Smooth muscle cell (in vitro differentiated cells): ENCODE data around the gene PIK3R1. TPM values are rescaled to one million over a fixed set of nuclear protein-coding genes. Genes with fewer than 3 reads are reported as not detected.
A peak's percentile ranks its signal among the peaks of the same experiment; 100 is the strongest.

Source experiments
- DNase-seq: peaks from one replicate; lab custom pipeline; 2025; ENCODE audit not compliant: unreplicated experiment; lab: John Stamatoyannopoulos, UW
- H2AFZ ChIP-seq: fragments of 200-600 bp; sonication (generic); 2 replicates; pipeline ENCODE4 v1.6.0; 2016; ENCODE audit warnings: antibody characterized with exemption, low read depth, mild to moderate bottlenecking
- H3F3A ChIP-seq: fragments of 200-600 bp; sonication (generic); 2 replicates; pipeline ENCODE4 v1.6.0; 2017; ENCODE audit warnings: antibody characterized with exemption, low read depth
- H3K27ac ChIP-seq: fragments of 200-600 bp; sonication (generic); 2 replicates; pipeline ENCODE4 v1.5.1; 2016; ENCODE audit warnings: low read depth, mild to moderate bottlenecking
- H3K27me3 ChIP-seq: fragments of 200-600 bp; sonication (generic); 2 replicates; pipeline ENCODE4 v1.6.1; 2016; ENCODE audit warnings: low read depth, mild to moderate bottlenecking
- H3K36me3 ChIP-seq: fragments of 200-600 bp; sonication (generic); 2 replicates; pipeline ENCODE4 v1.5.1; 2016; ENCODE audit warnings: low read depth
- H3K4me1 ChIP-seq: fragments of 200-600 bp; sonication (generic); 2 replicates; pipeline ENCODE4 v1.5.1; 2016; ENCODE audit warnings: low read depth
- H3K4me2 ChIP-seq: fragments of 200-600 bp; sonication (generic); 2 replicates; pipeline ENCODE4 v1.6.0; 2016; ENCODE audit warnings: mild to moderate bottlenecking
- H3K4me3 ChIP-seq: fragments of 200-600 bp; sonication (generic); 2 replicates; pipeline ENCODE4 v1.5.1; 2016; ENCODE audit warnings: mild to moderate bottlenecking
- H3K79me2 ChIP-seq: fragments of 200-600 bp; sonication (generic); 2 replicates; pipeline ENCODE4 v1.6.0; 2016; ENCODE audit warnings: low read depth, mild to moderate bottlenecking
- H3K9ac ChIP-seq: fragments of 200-600 bp; sonication (generic); 2 replicates; pipeline ENCODE4 v1.6.0; 2016; ENCODE audit warnings: low read depth
- H3K9me3 ChIP-seq: fragments of 200-600 bp; sonication (generic); replicated peaks from 2 replicates; pipeline ENCODE4 v1.5.1; 2016; ENCODE audit warnings: low read depth
- H4K20me1 ChIP-seq: fragments of 200-600 bp; sonication (generic); 2 replicates; pipeline ENCODE4 v1.6.0; 2016; ENCODE audit warnings: low read depth
- WGBS: methylation state at CpG from one replicate; pipeline ENCODE4 v1.1.7; 2016; ENCODE audit warnings: low lambda C conversion rate; 5-methylcytosine and 5-hydroxymethylcytosine counted together
- polyA plus RNA-seq: library from polyadenylated mRNA; unstranded; fragments of >200 nt; fragmentation: Nextera tagmentation; extraction: Ambion mirVana; gene quantifications from 2 replicates; pipeline ENCODE4 v1.2.1, GENCODE V29; 2016
- total RNA-seq: library from RNA; depleted of rRNA; stranded (reverse); fragments of >200 nt; gene quantifications from 2 replicates; pipeline ENCODE4 v1.2.3, GENCODE V29; 2014
- TF ChIP-seq, protein P1 (sequence below): fragments of 200-600 bp; sonication (generic); IDR thresholded peaks from 2 replicates; pipeline ENCODE4 v1.5.1; 2017; ENCODE audit warnings: borderline replicate concordance, mild to moderate bottlenecking, antibody characterized with exemption; ENCODE audit not compliant: insufficient read depth, poor library complexity, severe bottlenecking

PIK3R1 gene
- total and polyA plus RNA-seq, 2 experiments from 2014 or later: 5.3 to 63.6 TPM

DNA sequence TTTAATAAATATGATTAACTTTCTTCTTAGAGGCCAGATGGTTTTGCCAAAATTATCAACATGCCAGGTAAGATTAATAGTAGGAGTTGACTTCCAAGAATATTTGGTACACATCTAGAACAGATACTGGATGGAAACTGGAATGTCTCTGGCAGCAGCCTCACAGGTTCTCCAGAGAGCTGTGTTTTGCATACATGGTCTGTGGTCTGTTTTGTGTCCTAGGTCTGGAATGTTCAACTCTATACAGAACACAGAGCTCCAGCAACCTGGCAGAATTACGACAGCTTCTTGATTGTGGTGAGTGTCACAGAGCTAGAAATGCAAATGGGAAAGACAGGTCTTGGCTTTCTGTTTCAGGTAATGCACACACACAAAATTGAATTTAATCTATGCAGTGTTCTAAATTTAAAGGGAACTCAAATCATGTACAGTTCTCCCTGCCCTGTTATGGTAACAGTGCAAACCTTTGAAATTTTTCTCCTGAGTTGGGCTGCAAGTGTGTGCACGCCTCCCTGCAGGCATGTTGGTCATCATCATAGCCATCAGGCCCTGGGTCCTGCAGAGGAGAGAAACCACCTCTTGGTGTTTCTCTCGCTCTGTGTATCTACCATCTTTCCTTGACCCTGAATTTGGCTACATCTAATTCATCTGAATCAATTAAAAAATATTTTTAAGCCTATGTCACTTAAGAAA is 58.3 kb downstream of the PIK3R1 start:
- Histone ChIP-seq H3K4me3 (no peak overlapping the region), H3K9me3 (no peaks in the 10 kb centered on the region), H3K4me2 (no peak overlapping the region), H3K27me3 (no peaks in the 10 kb centered on the region), H3K4me1 (peaks cover 9% of the 10 kb centered on the region), H2AFZ (no peak overlapping the region), H3F3A (no peaks in the 10 kb centered on the region), H3K36me3 (no peaks in the 10 kb centered on the region), H3K79me2 (peaks cover 25% of the 10 kb centered on the region), H4K20me1 (no peaks in the 10 kb centered on the region), H3K27ac (peak overlapping the region; percentile 21), H3K9ac (no peak overlapping the region)
- TF ChIP-seq, protein P1, sequence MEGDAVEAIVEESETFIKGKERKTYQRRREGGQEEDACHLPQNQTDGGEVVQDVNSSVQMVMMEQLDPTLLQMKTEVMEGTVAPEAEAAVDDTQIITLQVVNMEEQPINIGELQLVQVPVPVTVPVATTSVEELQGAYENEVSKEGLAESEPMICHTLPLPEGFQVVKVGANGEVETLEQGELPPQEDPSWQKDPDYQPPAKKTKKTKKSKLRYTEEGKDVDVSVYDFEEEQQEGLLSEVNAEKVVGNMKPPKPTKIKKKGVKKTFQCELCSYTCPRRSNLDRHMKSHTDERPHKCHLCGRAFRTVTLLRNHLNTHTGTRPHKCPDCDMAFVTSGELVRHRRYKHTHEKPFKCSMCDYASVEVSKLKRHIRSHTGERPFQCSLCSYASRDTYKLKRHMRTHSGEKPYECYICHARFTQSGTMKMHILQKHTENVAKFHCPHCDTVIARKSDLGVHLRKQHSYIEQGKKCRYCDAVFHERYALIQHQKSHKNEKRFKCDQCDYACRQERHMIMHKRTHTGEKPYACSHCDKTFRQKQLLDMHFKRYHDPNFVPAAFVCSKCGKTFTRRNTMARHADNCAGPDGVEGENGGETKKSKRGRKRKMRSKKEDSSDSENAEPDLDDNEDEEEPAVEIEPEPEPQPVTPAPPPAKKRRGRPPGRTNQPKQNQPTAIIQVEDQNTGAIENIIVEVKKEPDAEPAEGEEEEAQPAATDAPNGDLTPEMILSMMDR: no peak
- DNase-seq: no peak
- whole genome bisulfite sequencing: 74% methylated on average over 3 of the region's 3 CpGs

DNA sequence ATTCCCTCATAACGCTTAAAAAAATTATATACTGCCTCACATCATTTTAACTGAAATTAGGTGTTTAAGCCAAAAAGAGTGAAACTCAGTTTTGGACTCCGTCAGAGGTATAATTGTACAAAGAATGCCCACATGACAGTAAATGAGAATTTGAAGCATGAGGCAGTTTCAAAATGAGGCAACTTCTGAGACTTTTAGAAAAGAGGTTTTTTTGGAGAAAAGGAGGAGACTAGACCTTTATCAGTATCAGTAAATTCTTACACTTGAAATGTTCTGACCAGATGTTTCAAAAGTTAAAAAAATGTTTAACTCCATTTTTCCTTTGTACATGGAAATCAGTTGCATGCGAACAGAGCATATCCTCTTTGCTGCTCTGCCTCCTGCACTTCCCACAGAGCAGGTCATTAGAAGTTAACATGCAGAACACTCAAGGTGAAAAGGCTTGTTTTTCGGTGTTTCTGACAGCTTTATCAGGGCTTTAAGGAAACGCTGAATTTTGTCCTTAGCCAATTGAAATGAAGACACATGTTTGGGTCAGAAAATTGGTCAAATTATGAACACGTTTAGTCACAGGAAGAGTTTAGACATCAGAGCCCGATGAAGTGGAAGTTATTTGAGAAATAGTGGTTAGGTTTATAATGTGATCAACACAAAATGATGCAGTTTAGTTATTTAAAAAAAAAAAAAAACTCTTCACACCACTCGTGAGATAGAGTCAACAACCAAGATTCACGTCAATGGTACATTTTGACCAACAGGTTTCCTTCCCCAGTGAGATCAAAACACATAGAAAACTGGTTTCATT is 59.5 kb downstream of the PIK3R1 start:
- H3K9ac ChIP-seq: no peak overlapping the region
- H3K79me2 ChIP-seq: peaks cover 14% of the 10 kb centered on the region
- no peak overlapping the region for H3K4me3 ChIP-seq
- peak overlapping the region; percentile 7 for H3K27ac ChIP-seq
- no peaks in the 10 kb centered on the region for H3K9me3 ChIP-seq
- H3K27me3 ChIP-seq: no peaks in the 10 kb centered on the region
- no peaks in the 10 kb centered on the region for H3F3A ChIP-seq
- H3K36me3 ChIP-seq: peaks cover 8% of the 10 kb centered on the region
- H3K4me1 ChIP-seq: peaks cover 2% of the 10 kb centered on the region
- H3K4me2 ChIP-seq: no peak overlapping the region
- 91% methylated on average over 9 of the region's 9 CpGs for WGBS
- DNase-seq: no peak
- TF ChIP-seq, protein P1: no peak
- no peaks in the 10 kb centered on the region for H4K20me1 ChIP-seq
- H2AFZ ChIP-seq: no peak overlapping the region

DNA sequence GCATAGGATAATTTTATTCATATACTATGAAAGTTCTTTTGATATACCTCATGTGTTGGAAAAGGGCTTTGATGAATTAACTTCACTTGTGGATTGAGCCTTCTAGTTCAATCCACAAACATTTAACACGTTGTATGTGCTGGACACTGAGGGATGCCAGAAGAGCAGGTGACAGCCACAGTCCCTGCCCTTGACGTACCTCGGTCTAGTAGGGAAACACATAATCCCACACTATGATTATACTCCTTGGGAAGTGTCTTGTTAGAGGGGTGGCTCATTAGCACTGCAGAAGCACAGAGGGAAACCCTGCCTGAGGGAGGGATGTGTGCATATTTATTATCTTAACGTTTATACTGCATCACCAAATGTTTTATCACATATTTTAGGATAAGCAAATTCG is 61.2 kb downstream of the PIK3R1 start:
- TF ChIP-seq, protein P1: no peak
- Histone ChIP-seq H3K4me3 (no peak overlapping the region), H3K27ac (peak overlapping the region; percentile 66), H3K36me3 (peaks cover 14% of the 10 kb centered on the region), H2AFZ (no peak overlapping the region), H3K9me3 (no peaks in the 10 kb centered on the region), H3K79me2 (peaks cover 6% of the 10 kb centered on the region), H3K27me3 (no peaks in the 10 kb centered on the region), H3K4me1 (no peaks in the 10 kb centered on the region), H3F3A (no peaks in the 10 kb centered on the region), H3K9ac (no peak overlapping the region), H4K20me1 (no peaks in the 10 kb centered on the region), H3K4me2 (no peak overlapping the region)
- 91% methylated on average over 5 of the region's 5 CpGs for WGBS
- no peak for DNase-seq

DNA sequence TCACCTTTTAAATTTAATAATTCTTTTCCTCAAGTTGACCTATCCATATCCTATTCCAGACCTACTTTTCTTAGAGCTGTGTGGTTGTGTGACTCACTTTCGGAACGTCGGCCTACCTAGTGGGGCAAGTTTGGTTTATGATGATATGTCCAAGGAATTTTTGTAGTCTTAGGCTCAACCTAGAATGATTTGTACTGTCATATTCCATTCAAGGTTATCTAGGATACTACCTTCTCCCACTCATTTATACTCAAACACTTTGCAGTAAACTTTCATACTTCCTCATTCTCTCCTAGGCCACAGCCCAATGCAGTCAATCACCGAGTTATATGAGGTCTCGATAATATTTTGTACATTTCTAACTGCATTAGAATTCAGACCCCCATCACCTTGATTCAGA is 61.9 kb downstream of the PIK3R1 start:
- peak overlapping the region; percentile 66 for H3K27ac ChIP-seq
- no peaks in the 10 kb centered on the region for H4K20me1 ChIP-seq
- no peak overlapping the region for H3K9ac ChIP-seq
- no peaks in the 10 kb centered on the region for H3F3A ChIP-seq
- peaks cover 5% of the 10 kb centered on the region for H3K79me2 ChIP-seq
- H3K4me2 ChIP-seq: no peak overlapping the region
- no peak overlapping the region for H3K4me3 ChIP-seq
- TF ChIP-seq, protein P1: no peak
- no peaks in the 10 kb centered on the region for H3K27me3 ChIP-seq
- no peaks in the 10 kb centered on the region for H3K4me1 ChIP-seq
- no peak overlapping the region for H2AFZ ChIP-seq
- 66% methylated on average over 5 of the region's 5 CpGs for WGBS
- DNase-seq: no peak
- H3K36me3 ChIP-seq: peaks cover 14% of the 10 kb centered on the region
- H3K9me3 ChIP-seq: no peaks in the 10 kb centered on the region
